NCI-H446 treated with DMSO at 0.1 percent for 48 hours (cell line): ENCODE data around the gene FNDC3B.
"Not testable (repeated sequence)": the region's sequence is repeated elsewhere in the genome, so short reads cannot be mapped to it uniquely, and the experiment has no call there.

Experiments used
- DNase-seq: peaks from one replicate; lab custom pipeline; 2025; lab: John Stamatoyannopoulos, UW

The FNDC3B gene

DNA sequence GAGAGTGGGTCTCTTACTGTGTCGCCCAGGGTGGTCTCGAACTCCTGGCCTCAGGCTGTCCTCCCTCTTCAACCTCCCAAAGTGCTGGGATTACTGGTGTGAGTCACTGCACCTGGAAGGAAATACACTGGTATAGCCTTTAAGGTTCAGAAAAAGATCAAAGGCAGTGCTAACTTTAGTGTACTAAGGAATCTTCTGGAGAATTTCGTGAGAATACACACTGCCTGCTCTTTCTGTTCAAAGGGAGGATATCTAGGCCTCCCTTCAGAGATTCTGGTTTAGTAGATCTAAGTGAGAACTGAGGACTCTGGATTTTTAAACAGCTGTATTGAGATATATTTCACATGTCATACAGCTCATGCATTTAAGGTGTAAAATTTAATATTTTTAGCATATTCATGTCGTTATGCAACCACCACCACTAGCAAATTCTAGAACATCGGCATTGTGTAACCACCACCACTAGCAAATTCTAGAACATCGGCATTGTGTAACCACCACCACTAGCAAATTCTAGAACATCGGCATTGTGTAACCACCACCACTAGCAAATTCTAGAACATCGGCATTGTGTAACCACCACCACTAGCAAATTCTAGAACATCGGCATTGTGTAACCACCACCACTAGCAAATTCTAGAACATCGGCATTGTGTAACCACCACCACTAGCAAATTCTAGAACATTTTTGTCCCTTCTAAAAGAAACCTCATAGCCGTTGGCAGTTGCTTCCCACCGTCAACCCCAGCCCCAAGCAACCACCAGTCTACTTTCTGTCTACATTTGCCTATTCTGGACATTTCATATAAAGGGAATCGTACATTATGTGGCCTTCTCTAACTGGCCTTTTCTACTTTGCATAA is 54.4 kb downstream of the FNDC3B start:
- not testable (repeated sequence) for DNase-seq

DNA sequence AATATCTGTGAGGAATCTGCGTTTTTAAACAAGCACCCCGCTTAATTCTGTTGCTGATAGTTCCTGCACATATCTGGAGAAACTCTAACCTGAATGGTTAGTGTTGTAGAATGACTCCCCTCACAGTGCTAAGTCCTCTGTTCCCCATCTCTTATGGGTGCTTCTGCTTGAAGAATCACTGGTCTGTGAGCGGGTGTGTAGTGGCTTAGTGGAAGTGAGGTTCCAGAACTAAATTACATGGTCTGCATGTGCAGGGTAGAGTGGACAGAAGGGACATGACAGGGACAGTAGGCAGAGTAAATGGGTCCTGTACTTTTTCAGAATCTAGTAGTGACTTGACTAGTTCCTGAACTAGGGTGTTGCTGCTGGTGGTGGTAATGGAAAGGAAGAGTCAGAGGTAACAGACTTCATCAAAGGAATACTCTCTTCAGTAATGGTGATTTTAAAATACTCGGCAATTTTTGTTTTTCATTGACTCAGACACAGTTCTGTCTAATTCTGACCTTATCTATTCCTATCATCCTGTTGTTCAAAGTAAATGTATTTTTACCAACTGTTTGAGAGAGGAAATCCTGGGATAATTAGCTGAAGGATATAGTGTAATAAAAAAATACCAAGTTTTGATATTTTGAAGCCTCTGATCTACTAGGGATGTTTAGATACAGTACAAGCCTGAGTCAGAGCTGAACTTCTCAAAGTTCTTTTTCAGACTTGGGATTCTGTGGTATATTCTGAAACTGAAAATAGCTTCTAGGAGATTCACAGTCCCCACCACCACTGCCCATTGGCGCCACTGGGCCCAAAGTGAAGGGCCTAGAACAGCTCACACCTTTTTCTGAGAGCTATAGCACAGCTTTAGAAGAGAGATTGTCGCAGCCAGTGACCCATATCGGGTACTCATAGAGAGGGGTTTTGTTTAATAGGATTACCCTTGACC is 55.5 kb downstream of the FNDC3B start:
- DNase-seq, result no peak

DNA sequence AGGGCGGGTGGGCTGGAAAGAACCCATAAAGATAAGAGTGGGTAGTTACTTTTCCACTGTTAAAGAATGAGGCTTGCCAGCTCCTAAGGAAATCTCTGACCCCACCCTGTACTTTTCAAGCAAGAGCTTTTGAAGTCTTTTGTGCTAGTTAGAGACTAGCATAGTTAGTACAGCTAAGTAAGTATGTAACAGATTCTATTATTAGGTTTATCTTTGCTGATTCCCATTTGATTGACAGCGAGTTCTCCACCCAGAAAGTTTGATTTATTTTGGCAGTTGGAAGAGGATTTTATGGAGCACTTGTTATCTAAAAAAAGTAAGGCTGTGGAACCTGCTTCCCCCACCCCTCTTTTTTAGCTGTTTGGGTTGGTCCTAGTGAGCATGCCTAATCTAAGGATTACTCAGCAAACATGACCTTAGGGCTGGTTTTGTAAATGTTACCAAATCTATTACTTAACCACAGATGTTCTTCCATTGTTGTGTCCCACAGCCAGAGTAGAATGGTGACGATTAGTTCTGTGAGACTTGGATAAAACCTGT is 57.6 kb downstream of the FNDC3B start:
- no peak for DNase-seq

DNA sequence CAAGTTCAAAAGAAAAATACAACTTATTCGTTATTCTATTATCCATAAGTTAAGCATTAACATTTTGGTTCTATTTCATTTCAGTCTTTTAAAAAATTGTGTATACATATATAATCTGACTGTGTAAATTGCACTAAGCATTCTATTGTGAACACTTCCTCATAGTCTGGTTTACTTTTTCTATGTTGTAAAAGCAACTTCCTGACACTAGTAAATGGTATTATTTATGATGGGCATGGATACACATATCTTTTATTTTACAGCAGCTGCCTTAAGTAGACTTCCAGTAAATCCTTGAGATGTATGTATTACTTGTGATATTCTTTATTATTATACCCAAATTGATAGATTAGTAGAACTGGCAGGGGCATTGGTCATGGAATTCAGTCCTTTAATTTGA is 58.2 kb downstream of the FNDC3B start:
- DNase-seq, result no peak

DNA sequence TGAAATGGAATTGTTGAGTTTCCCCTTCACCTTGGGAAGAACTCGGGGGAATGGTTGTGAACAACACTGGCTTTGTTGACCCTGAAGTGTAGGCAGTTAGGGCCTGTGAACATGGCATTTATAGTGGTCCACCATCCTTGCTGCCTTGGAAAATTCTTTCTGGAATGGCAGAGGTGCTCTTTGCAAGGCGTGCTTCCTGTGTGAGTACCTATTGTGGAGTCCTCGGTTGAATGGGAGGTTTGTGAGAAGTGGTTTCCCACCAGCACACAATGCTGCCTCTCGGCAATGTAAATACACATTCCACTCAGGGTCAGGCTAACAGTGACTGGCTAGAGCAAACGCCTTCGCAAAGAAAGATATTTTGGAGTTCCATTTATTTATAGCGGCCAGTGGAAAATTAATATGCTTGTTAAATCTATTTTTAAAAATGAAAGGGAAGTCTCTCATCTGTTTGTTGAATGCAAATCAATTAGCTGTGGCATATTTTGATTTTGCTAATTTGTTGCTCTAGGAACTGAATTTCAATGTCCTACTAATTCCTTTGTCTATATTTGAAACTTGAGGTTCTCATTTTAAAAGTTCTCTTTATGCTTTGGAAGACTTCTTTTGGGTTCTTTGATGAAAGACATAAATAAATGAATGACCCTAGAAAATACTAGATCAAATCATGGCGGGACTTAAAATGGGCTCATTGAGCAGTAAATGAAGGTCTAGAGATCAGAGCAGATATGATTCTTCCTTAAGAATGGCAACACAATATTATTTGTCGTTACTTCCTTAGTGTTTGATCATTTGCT is 59.5 kb downstream of the FNDC3B start:
- DNase-seq, result no peak

DNA sequence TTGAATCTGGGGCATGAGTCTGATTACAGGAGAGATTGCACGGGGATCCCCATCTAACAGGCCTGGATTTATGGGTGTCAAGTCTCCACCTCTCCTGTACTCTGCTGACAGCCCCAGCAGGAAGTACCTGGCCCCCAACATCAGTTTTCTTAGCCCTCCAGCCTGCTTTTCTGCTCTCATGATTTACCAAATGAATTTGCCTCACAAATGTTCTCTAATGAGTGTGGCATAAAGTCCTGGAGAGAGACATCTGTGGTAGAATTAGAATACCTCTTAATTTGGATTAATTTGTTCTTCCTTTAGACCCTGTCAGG is 60.1 kb downstream of the FNDC3B start:
- DNase-seq, result no peak

DNA sequence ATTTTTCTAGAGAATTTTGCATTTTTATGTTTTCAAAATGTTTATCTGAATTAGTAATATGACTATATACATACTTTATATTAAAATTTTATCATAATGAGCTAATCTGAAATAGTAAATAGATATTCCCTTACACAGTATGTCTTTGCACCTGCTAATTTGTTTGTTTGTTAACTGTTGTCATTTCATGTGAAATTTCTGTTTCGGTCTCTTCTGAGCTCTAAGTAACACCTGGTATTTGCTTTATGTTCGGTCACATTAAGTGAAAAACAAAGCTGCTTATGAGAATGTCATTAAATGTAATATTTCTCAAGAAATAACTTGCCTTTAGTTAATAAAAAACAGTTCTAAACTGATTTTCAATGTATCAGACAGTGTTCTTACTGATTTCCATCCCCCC is 61.1 kb downstream of the FNDC3B start:
- DNase-seq, result no peak

DNA sequence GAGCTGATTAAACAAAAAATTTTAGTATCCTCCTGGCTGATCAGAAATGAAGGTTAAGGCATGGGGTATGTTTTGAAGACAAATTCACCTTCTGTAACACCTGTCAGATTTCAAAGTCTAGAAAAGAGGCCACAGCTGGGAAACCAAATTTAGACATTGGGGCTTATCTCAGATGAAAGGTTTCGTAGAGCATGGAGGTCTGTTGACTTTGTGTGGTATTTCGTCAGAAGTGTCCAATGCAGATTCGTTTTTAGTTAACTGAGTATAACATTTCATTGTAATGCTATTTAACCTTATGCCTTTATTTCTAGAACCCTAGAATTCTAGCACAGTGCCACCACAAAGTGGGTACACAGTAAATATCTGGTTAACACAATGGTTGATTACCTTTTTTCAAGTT is 61.7 kb downstream of the FNDC3B start:
- no peak for DNase-seq

DNA sequence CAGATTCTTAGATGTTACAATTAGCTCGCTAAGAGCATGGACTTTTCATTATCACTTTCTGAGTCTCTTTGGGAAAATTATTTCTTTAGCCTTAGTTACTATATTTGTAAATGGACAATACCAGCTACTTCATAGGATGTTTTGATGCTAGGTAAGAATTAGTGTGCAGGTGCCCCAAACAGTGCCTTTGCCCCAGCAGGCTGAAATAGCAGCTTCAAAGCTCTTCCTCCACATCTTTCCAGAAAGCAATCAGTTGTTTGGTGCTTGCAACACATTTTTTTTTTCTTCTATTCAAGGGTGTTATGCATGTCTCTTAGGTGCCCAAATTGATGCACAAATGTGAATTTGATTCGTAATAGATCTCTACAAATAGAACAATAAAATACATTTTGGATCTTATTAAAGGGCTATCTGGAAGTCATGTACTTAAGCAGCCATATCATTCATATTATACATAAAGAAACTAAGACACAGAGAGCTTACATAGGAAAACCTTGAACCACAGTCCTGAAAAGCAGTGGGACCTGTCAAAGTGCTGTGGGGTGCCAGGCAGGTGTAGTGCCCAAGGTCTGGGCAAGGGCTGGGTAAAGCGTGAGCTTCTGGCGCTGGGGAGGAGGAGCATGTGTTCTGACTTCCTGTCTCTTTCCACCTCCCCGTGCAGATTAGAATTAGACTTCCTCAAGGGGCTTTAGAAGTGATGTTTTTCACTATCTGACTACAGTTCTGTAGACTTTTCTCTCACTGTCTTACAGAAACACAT is 62.9 kb downstream of the FNDC3B start:
- no peak for DNase-seq

DNA sequence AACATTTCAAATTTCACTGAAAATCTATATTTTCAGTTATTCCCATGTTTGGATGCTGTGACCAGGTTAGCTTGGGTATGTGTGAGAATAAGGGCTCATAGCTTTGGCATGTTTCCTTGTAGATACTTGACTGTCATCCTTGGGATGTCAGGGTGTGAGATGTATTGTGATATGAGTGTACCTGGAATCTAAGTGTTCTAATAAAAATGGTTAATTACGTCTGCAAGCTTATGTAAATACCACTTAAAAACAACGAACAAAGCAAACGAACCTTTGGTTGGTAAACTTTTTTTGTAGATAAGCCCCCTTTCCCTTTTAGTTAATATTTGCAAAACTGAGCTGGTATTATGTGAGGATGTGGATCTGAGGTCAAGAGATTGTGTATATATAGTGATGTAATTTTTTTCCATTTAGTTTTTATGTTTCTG is 63.5 kb downstream of the FNDC3B start:
- no peak for DNase-seq

DNA sequence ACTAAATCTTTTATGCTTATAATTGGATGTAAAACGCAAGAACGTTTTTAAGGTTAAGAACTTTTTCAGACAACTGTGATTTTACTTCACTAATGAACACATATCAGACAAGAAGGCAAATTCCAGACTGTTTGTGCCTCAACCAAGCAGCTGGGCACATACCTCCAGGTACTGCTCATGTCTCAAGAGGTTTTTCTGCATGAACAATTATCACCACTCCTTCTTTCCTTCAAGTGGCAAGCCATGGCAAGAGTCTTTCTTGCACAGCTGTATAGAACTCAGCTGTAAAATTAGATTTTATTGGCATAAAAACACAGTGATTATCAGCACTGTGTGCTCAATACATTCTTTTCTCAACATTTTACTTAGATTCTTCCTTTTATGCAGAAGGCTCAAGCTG is 64.3 kb downstream of the FNDC3B start:
- no peak for DNase-seq

DNA sequence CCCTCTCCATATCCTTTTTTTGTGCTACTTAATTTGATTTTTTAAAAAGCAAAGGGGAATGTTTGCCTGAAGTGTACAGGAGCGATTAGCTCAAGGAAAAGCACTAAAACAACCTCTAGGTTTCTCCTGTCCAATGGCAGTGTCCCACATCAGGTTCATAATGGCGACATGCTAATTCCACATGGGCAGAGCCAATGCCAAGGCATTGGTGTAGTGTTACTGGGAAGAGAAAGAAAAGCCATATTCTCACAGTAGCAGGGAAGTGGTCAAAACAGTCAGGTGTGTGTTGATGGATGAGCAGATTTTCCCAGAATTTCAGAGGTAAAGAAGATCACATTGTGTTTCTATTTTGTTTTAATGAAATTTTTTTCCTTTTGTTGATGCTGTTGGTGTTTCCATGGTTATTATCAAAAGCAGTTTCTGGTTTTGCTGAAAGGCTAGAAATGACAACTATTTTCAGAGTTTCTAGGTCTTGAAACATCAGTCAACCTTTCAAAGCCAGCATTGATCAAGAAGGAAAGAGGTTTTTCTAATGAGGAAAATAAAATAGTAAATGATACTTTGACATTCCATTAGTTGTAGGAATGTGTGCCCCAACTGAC is 65.2 kb downstream of the FNDC3B start:
- no peak for DNase-seq

DNA sequence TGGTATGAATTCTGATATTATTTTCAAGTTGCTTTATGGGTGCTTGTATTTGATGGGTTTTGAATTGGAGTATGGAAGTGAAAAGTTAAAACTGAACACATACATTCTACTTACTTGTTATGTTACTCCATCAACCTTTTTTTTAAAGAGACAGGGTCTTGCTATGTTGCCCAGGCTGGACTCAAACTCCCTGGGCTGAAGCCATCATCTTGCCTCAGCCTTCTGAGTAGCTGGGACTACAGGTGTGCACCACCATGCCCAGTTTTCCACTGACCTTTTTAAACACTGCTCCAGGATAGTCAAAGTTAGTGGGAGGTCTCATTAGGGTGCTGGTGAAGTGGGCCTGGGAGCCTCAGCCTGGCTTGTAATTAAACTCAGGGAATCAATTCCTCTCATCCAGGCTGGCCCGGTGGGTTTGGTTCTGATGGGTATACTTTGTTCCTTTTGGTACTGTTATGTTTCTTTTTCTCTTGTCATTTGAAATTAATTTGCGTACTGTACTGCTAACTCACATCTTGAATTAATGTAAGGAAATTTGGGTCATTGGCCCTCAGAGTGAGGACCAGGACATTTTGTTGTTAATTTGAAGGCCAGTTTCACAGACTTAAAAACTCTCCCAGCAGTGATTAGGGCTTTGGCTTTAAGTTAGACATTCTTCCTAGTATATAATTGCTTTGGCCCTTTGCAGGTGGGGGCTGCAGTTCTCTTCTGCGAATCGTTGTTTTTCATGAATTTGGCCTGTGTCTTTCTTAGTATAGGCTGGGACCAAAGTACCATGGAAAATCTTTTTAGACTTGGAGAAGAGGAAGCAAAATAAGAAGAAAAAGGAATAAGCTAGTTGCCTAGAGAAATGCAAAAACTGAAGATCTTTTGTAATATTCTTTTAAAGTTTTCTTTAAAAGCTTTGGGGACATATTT is 66.9 kb downstream of the FNDC3B start:
- no peak for DNase-seq

DNA sequence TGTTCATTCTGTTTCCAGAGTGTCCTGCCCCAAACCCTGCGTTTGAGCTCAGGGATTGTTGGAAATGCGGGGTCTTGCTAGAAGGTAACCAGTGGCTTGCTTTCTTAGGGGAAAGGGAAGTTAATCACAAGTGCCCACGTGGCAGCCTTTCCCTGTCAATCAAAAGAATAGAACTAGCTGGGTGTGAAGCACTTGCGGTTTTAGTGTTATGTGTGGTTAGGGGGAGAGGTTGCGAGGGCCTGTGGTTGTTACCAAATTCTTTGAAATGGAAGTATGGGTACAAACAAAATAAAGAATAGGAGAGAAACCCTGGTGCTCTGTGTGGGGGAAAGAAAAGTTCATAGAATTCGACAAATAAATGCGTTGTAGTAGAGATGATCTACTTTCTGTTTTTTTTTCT is 67.6 kb downstream of the FNDC3B start:
- no peak for DNase-seq

DNA sequence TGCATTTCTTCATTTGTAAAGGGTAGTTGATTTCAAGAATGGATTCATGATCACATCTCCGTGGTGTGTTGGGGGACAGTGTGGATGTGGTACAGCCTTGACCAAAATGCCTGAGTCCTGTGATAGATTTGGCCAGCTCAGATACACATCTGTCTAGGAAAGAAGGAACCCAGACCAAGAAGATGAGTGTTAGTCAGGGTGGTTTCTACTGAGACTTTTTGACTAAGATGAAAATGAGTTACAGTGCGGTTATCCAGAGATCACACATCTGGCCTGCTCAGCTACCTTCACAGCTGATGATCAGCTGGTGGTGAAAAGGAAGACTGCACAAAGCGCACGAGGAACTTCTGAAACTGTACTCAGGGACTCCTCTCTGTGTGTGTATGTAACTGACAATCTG is 68.0 kb downstream of the FNDC3B start:
- no peak for DNase-seq

DNA sequence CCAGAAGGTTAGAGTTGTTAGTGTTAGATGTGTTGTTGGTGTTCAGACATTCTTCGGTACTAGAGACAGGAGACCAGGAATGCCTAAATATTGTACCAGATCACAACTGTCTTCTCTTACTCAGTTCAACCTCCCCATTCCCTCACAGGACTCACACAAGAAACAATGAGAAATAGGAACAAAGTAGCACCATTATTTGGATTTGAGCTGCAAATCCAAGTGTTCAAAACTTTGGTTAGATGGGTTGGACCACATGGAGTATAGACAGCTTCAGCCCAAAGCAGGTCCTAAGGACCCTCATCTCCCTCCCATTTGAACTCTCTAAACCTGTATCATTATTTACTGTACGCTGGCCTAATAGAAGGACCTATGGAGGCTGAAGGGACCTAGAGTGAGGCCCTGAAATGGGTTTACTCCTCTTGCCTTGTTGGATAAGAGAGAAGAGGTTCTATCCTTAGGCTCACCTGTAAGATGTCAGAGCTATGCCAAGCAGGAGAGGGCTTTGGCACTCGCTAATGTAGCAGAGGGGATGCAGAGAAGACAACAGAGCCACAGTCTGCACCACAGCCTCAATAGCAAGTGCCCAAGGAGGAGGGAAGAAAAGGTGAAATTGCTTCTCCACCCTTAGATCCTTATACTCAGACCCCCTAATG is 70.9 kb downstream of the FNDC3B start:
- DNase-seq, result no peak

DNA sequence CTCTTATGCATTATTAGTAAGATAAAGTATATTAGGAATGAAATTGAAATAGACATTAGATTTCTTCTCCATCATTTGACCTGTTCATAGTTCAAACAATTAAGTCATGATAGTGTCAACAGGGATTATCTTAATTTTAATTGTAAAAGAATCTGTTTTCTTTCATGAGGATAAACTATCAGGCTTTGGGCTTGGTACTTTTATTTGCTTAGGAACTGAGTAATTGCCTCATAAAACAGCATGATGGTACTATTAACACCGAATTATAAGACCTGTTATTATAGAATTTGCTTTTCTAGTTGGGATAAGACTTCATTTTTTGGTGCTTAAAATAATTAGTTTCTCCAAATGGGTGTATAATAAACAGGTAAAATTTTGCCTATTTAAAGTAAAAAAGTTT is 71.8 kb downstream of the FNDC3B start:
- no peak for DNase-seq

DNA sequence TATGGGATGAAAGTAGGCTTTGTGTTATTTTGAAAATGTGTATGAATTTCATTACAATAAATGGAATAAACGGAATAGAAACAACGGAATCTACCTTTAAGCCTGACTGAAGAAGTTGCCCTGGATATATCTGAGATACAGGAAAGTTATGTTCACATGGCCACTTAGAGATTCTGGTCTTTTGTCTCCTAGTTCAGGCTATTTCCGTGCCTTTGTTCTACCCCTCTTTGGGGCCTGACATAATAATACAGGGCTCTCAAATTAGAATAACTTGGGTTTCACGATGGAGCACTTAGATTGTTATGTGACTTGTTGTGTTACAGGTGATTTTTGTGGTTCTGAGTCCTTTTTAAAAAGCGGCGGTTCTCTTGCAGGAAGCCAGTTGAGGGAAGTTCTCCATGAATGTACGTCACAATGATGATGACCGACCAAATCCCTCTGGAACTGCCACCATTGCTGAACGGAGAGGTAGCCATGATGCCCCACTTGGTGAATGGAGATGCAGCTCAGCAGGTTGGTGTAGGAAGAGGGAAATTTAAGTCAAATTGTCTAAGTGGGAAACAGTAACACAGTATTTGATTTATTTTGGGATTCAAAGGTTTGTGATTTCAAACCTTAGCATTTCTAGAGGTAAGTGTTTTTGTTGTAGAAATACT is 72.8 kb downstream of the FNDC3B start:
- no peak for DNase-seq

DNA sequence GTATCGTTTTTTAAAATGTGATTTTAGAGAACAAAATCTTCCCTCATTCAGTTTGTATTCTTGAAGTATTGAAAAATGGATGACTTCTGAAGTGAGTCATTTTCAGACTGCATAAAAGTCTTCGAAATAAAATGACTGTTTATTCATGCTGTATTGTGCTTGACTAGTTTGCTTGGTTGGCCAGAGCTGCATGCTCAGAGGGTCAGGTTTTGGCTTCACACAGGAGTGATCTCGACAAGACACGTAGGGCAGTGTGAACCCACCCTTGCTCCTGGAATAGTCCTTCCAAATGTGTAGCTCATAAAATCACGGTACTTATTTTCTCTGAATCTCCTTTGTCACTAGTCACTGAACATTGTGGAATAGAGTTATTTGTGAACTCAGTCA is 73.3 kb downstream of the FNDC3B start:
- no peak for DNase-seq
